GM19438 (cell line): ENCODE data around the gene POLR1C.
A peak's percentile ranks its signal among the peaks of the same experiment; 100 is the strongest.
"Not testable (repeated sequence)": the region's sequence is repeated elsewhere in the genome, so short reads cannot be mapped to it uniquely, and the experiment has no call there.

Experiments used
- ATAC-seq: cut with Tn5 transposase; IDR thresholded peaks from one replicate; pipeline ENCODE4 v1.9.1; 2021; ENCODE audit warnings: low read depth; ENCODE audit not compliant: unreplicated experiment

The POLR1C gene

GRCh38 chr6:43516697-43517504, at the start of gene POLR1C, which contains the start of gene YIPF3:
Gene POLR1C (plus strand): TSS chr6:43517089. CDS start chr6:43517110, 21 bp downstream.
Gene YIPF3 (minus strand): TSS chr6:43516926. CDS start chr6:43516807, 119 bp downstream.
- peak; percentile 85 for ATAC-seq

GRCh38 chr6:43467265-43467664, 49.6 kb upstream of the POLR1C start:
- ATAC-seq: not testable (repeated sequence)

GRCh38 chr6:43467752-43468151, 49.1 kb upstream of the POLR1C start:
- no peak for ATAC-seq

- ATAC-seq: no peak
Measured at GRCh38 chr6:43468240-43468639, 48.6 kb upstream of the POLR1C start.

- ATAC-seq: no peak
Measured at GRCh38 chr6:43468748-43469681, 47.9 kb upstream of the POLR1C start.

- no peak for ATAC-seq
Measured at GRCh38 chr6:43469947-43470346, 46.9 kb upstream of the POLR1C start.

GRCh38 chr6:43471399-43471798, 45.5 kb upstream of the POLR1C start:
- no peak for ATAC-seq

- no peak for ATAC-seq
Measured at GRCh38 chr6:43472515-43472914, 44.4 kb upstream of the POLR1C start.

- ATAC-seq: no peak
Measured at GRCh38 chr6:43475516-43475915, 41.4 kb upstream of the POLR1C start.

- ATAC-seq: no peak
Measured at GRCh38 chr6:43476746-43477145, 40.1 kb upstream of the POLR1C start.

- peak; percentile 95 for ATAC-seq
Measured at GRCh38 chr6:43477235-43478007, 39.5 kb upstream of the POLR1C start, which contains the start of gene TJAP1. Gene TJAP1 (plus strand): TSS chr6:43477570. CDS start chr6:43499002, 21,432 bp downstream.

- no peak for ATAC-seq
Measured at GRCh38 chr6:43478008-43478372, 38.9 kb upstream of the POLR1C start.

- ATAC-seq: no peak
Measured at GRCh38 chr6:43481075-43481474, 35.8 kb upstream of the POLR1C start.

- no peak for ATAC-seq
Measured at GRCh38 chr6:43481591-43482236, 35.2 kb upstream of the POLR1C start.

GRCh38 chr6:43488667-43489276, 28.1 kb upstream of the POLR1C start:
- ATAC-seq: no peak

- no peak for ATAC-seq
Measured at GRCh38 chr6:43489277-43490072, 27.4 kb upstream of the POLR1C start.

- no peak for ATAC-seq
Measured at GRCh38 chr6:43490523-43490939, 26.4 kb upstream of the POLR1C start.

- no peak for ATAC-seq
Measured at GRCh38 chr6:43491750-43492661, 24.9 kb upstream of the POLR1C start.
